HG02943 (cell line): ENCODE data around the gene TLDC2.
"Not testable (repeated sequence)": the region's sequence is repeated elsewhere in the genome, so short reads cannot be mapped to it uniquely, and the experiment has no call there.

Experiments used
- ATAC-seq: cut with Tn5 transposase; IDR thresholded peaks from one replicate; pipeline ENCODE4 v1.9.1; 2021; ENCODE audit warnings: mild to moderate bottlenecking, low read depth, moderate library complexity; ENCODE audit not compliant: unreplicated experiment

The TLDC2 gene

GRCh38 chr20:36904690-36905089, 28.8 kb downstream of the TLDC2 start:
- ATAC-seq = no peak

DNA sequence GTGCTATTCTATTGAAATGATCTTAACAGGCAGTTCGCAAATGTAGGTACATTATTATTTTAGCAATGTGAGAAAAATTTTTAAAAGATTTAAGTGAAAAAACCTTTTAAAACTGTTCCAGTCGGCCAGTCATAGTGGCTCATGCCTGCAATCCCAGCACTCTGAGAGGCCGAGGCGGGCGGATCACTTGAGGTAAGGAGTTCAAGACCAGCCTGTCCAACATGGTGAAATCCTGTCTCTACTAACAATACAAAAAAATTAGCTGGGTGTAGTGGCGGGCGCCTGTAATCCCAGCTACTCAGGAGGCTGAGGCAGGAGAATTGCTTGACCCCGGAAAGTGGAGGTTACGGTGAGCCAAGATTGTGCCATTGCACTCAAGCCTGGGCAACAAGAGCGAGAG, 29.6 kb downstream of the TLDC2 start:
- ATAC-seq = not testable (repeated sequence)

DNA sequence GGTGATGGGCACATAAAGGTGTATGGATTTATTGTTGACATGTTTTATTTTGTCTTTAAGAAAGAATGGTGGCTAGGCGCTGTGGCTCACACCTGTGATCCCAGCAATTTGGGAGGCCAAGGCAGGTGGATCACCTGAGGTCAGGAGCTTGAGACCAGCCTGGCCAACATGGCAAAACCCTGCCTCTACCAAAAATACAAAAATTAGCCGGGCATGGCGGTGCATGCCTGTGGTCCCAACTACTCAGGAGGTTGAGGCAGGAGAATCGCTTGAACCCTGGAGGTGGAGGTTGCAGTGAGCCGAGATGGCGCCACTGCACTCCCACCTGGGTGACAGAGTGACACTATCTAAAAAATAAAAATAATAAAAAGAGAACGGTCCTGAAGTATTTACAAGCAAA, 30.1 kb downstream of the TLDC2 start:
- ATAC-seq = not testable (repeated sequence)

- no peak for ATAC-seq
Measured at GRCh38 chr20:36908603-36909002, 32.7 kb downstream of the TLDC2 start.

DNA sequence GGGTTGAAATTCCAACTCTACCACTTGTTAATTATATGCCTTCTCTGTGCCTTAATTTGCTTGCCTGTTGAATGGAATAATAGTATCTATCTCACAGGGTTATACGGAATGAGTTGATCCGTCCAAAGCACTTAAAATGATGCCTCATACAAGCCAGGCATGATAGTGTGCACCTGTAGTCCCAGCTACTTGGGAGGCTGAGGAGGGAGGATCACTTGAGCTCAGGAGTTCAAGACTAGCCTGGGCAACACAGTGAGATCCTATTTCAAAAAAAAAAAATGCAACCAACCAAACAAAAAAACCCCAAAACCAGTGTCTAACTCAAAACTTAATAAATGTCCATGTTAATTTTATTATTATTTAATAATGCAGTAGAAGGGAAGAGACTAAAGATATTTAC, 40.3 kb downstream of the TLDC2 start:
- ATAC-seq = no peak

- no peak for ATAC-seq
Measured at GRCh38 chr20:36917240-36917639, 41.3 kb downstream of the TLDC2 start.

- no peak for ATAC-seq
Measured at GRCh38 chr20:36917943-36918342, 42.0 kb downstream of the TLDC2 start.

DNA sequence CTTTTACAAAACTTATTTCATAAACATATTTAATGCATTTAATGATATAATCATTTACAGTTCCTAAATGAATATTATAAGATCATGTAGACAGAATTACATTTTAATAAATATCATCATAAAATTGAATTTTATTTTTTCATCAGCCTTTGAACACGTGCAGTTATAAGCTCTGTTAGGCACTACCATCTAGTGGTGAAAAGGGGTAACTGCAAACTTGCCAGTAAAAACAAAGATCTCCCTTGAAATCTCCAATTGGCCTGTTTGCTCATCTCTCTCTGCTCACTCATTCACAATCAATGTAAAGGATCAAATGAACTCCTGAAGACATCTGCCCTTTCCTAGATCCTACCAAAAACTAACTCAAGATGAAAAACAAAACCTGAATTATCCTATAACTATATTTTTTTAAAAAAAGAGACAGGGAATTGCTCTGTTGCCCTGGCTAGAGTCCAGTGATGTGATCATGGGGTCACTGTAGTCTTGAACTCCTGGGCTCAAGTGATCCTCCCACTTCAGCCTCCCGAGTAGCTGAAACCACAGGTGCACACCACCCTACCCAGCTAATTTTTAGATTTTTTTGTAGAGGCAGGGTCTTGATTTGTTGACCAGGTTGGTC, 43.9 kb downstream of the TLDC2 start:
- ATAC-seq = no peak

DNA sequence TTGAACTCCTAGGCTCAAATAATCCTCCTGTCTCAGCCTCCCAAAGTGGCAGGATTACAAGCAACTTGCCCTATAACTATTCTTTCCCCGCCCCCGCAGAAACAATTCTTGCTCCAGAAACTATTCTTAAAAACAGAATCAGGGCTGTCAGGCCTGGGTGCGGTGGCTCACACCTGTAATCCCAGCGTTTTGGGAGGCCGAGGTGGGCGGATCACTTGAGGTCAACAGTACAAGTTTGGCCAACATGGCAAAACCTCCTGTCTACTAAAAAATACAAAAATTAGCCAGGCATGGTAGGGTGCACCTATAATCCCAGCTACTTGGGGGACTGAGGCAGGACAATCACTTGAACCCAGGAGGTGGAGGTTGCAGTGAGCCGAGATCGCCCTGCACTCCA, 44.4 kb downstream of the TLDC2 start:
- ATAC-seq = no peak

DNA sequence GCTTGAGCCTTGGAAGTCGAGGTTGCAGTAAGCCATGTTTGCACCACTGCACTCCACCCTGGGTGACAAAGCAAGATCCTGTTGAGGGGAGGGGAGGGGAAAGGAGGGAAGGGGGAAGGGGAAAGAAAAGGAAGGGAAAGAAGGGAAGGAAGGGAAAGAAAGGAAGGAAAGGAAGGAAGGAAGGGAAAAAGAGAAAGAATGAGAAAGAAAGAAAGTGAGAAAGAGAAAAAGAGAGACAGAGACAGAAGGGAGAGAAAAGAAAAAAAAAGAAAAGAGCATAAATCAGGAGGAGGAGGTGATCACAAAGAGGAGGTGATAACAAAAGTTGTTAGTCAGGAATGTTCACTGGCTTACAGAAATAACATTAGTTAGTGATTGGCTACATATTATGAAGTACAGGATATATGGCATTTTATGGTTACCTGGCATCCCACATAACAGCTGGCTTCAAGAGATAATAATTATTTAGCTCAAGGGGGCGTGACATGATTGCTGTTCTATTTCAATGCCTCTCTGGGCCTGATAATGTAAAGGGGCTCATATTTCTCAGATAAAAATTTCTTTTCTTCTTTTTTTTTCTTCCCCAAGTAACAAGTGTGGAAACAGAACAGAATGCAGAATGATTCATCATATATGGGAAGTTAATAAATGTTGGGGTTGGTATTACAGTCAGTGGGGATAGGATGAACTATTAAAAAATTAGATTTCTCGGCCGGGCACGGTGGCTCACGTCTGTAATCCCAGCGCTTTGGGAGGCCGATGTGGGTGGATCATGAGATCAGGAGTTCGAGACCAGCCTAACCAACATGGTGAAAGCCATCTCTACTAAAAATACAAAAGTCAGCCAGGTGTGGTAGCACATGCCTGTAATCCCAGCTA, 48.5 kb downstream of the TLDC2 start:
- ATAC-seq = no peak

DNA sequence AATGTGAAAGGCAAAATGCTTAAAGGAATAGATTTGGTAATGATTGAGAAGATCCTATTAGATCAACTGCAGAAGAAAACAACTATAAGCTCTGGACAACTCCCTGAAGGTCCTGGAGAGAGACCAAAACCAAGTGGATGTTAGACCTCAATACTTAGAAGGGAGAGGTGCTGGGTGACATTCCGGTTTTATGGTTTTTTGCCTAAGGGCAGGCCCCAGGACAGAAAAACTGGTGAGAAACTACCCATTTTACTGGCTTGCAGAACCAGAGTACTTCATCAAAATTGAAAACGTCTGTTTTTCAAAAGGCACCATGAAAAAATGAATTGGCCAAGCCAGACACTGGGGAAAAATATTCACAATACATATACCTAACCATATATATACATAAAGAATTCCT, 49.3 kb downstream of the TLDC2 start:
- ATAC-seq = no peak

DNA sequence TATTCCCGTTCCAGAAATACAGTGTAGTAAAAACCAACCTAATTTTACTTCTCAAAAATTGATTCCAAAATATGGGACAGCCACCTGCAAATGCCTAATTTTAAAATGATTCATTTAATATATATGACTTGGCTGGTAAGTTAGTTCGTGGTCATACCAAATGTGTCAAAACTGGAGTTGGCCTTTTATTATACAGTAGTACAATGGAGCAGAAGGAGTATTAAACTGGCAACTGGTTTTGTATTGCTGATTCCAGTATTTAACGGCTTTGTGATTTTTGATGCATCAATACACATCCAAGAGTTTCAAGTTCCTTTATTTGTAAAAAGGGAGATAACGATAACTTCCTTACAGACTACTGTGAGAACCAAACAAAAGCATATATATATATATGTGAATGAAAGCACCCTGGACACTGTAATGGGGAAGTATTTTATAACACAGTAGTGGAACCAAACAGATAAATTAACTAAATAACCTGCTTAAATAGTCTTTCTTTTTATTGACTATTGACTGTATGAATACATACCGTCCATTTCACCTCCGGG, 50.8 kb downstream of the TLDC2 start:
- ATAC-seq = no peak

- no peak for ATAC-seq
Measured at GRCh38 chr20:36927704-36928103, 51.8 kb downstream of the TLDC2 start.

DNA sequence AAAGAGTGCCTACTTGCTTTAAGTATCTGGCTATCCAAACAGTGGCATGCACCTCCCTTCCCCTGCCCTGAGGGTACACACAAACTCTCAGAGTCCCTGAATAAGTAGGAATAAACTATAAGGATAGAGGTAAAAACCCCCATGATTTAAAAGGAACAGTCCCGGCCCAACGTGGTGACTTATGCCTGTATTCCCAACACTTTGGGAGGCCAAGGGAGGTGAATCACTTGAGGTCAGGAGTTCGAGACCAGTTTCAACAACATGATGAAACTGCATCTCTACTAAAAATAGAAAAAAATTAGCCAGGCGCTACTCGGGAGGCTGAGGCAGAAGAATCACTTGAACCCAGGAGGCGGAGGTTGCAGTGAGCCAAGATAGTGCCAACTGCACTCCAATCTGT, 53.4 kb downstream of the TLDC2 start:
- no peak for ATAC-seq

- ATAC-seq = no peak
Measured at GRCh38 chr20:36929691-36930090, 53.8 kb downstream of the TLDC2 start.

DNA sequence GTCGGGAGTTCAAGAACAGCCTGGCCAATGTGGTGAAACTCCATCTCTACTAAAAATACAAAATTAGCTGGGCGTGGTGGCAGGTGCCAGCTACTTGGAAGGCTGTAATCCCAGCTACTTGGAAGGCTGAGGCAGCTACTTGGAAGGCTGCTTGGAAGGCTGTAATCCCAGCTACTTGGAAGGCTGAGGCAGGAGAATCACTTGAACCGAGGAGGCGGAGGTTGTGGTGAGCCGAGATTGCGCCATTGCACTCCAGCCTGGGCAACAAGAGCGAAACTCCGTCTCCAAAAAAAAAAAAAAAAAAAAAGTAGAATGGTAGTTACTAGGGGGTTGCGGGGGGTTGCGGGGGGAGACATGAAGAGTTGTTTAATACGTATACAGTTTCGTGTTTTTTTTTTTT, 56.1 kb downstream of the TLDC2 start:
- ATAC-seq = not testable (repeated sequence)

DNA sequence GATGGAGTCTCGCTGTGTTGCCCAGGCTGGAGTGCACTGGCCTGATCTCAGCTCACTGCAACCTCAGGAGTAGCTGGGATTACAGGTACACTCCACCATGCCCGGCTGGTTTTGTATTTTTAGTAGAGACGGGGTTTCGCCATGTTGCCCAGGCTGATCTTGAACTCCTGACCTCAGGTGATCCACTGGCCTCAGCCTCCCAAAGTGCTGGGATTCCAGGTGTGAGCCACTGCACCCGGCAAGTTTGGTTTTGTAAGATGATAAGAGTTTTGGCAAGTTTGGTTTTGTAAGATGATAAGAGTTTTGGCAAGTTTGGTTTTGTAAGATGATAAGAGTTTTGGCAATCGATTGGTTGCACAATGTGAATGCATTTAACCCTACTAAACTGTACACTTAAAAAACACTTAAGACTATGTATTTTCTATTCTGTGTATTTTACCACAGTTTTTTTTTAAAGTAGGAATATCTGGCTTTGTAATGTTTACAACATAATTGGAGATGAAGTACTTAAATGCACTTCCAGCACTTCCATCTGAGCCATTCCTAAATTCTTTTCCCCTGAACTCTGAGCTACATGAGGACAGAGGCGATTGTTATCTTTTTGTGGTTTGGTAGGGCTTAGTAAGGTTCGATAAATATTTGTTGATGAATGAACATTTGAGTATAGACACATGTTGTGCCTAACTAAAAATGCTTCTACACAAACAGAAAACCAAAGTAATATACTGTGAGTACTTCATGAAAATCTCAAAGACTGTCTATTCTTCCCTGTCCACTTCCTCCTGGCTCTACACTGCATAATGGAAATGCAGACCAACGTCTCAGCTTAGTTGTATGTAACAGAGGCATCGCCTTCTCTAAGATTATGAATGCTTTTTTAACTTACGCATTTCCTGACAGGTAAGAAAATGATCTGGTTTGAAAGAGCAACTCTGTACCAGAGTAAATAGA, 56.8 kb downstream of the TLDC2 start:
- ATAC-seq = no peak

- ATAC-seq = not testable (repeated sequence)
Measured at GRCh38 chr20:36933571-36933970, 57.6 kb downstream of the TLDC2 start.

DNA sequence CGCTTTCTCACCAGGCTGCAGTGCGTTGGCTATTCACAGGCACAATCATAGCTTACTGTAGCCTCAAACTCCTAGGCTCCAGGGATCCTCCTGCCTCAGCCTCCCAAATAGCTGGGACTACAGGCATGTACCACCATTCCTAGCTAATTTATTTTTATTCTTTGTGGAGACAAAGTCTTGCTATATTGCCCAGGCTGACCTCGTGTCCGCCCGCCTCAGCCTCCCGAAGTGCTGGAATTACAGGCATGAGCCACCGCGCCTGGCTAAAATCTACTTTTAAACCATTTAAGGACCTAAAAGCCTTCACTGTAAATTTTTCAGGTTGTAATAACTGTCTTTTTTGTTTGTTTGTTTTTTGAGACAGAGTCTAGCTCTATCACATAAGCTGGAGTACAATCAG, 60.4 kb downstream of the TLDC2 start:
- no peak for ATAC-seq

- not testable (repeated sequence) for ATAC-seq
Measured at GRCh38 chr20:36936761-36937401, 60.9 kb downstream of the TLDC2 start.
